Astrocyte of the cerebellum (primary cell): ENCODE results near the gene U2SURP.

Experiments
- DNase-seq: peaks from one replicate; pipeline ENCODE4 v3.0.0-alpha.2; 2011; ENCODE audit warnings: low read depth
- H3K4me3 ChIP-seq: 2 replicates; pipeline ENCODE4 v1.5.1; 2011; ENCODE audit warnings: mild to moderate bottlenecking, low read depth, low read length, moderate library complexity
- CTCF ChIP-seq: IDR thresholded peaks from 2 replicates; pipeline ENCODE4 v1.5.1; 2012; ENCODE audit warnings: low read length, low read depth, moderate library complexity, mild to moderate bottlenecking; ENCODE audit errors: missing control alignments
- in situ Hi-C: cut with HindIII; loops from 2 replicates; pipeline ENCODE4 v1.10.0; 2017; ENCODE audit warnings: low sequenced_read_pairs

Gene U2SURP

GRCh38 chr3:142961539-142961938 is 39.8 kb upstream of the U2SURP start:
- H3K4me3 ChIP-seq, result no peak overlapping the region
- in situ Hi-C loops, result no loop called here
- no peak for TF ChIP-seq CTCF
- no peak for DNase-seq

GRCh38 chr3:142962175-142962519 is 39.2 kb upstream of the U2SURP start:
- no peak for TF ChIP-seq CTCF
- no peak for DNase-seq
- H3K4me3 ChIP-seq, result no peak overlapping the region
- in situ Hi-C loops, result no loop called here

- no peak for DNase-seq
- in situ Hi-C loops, result no loop called here
- peak overlapping the region; percentile 63 for H3K4me3 ChIP-seq
Observed at GRCh38 chr3:142962520-142963233, 38.7 kb upstream of the U2SURP start.

GRCh38 chr3:142963234-142963515 is 38.2 kb upstream of the U2SURP start:
- in situ Hi-C loops, result no loop called here
- H3K4me3 ChIP-seq, result peak overlapping the region; percentile 63
- no peak for TF ChIP-seq CTCF
- DNase-seq, result no peak

More at GRCh38 chr3:142962520-142963233, 38.7 kb upstream of the U2SURP start:
- no peak for TF ChIP-seq CTCF

GRCh38 chr3:142963516-142964448 is 37.6 kb upstream of the U2SURP start, which contains the start of gene PAQR9:
Gene PAQR9, minus strand, starts transcription at chr3:142963674. Its CDS starts 338 bp downstream, at chr3:142963336.
- in situ Hi-C loops, result no loop called here
- peak within 1 kb of the TSS; percentile 63 for H3K4me3 ChIP-seq
- TF ChIP-seq CTCF, result no peak
- DNase-seq, result no peak

GRCh38 chr3:142965581-142965980 is 35.8 kb upstream of the U2SURP start:
- H3K4me3 ChIP-seq, result no peak overlapping the region
- no peak for DNase-seq
- TF ChIP-seq CTCF, result no peak
- in situ Hi-C loops, result no loop called here
